ENCODE results near the gene PDK4. TPM values are rescaled to one million over a fixed set of nuclear protein-coding genes. Genes with fewer than 3 reads are reported as not detected.

PDK4 gene
- total RNA-seq, 2 experiments from 2014 or later: not detected

GRCh38 chr7:95611224-95611623 lies 14.9 kb upstream of the PDK4 start:
- peaks cover 0 to 5% of the 10 kb centered on the region in 2 experiments for H3K9me3 ChIP-seq (ENCODE audit: control insufficient read depth in 1 of 2, insufficient read depth in 1 of 2, low read length in 2 of 2)
- ChIA-PET POLR2A (no interaction called here), CTCF (no interaction called here)
- Mint-ChIP-seq H3K27me3 (peaks cover 20% of the 10 kb centered on the region), H3K4me3 (no peak overlapping the region), H3K4me1 (ENCODE audit: low read depth) (no peaks in the 10 kb centered on the region), H3K27ac (no peak overlapping the region), H3K9me3 (peaks cover 9% of the 10 kb centered on the region), H3K36me3 (ENCODE audit: low read depth) (no peaks in the 10 kb centered on the region)
- intact Hi-C loops (cut with DNase I, micrococcal nuclease): no loop called here
- no peak overlapping the region for H3K27ac ChIP-seq (ENCODE audit: low read depth in 1 of 2, low read length in 2 of 2)
- no peak for TF ChIP-seq CTCF (IDR thresholded peaks at IDR 0.05)
- H3K27me3 ChIP-seq (ENCODE audit: control insufficient read depth in 1 of 2, insufficient read depth in 2 of 2, low read length in 2 of 2): peaks cover 0 to 2% of the 10 kb centered on the region in 2 experiments
- H3K36me3 ChIP-seq (ENCODE audit: insufficient read depth, low read length): no peaks in the 10 kb centered on the region
- no peak overlapping the region for H3K4me3 ChIP-seq (ENCODE audit: low read length)
- no peaks in the 10 kb centered on the region for H3K4me1 ChIP-seq (ENCODE audit: insufficient read depth, low read length)
- ATAC-seq (ENCODE audit: poor library complexity) (no peak), DNase-seq (no peak)

GRCh38 chr7:95609277-95609971 lies 13.1 kb upstream of the PDK4 start:
- no peaks in the 10 kb centered on the region for H3K4me1 ChIP-seq (ENCODE audit: insufficient read depth, low read length)
- intact Hi-C loops (cut with DNase I, micrococcal nuclease): no loop called here
- no peaks in the 10 kb centered on the region for H3K36me3 ChIP-seq (ENCODE audit: insufficient read depth, low read length)
- DNase-seq (no peak), ATAC-seq (ENCODE audit: poor library complexity) (no peak)
- H3K9me3 Mint-ChIP-seq: peaks cover 9% of the 10 kb centered on the region
- H3K4me3 ChIP-seq (ENCODE audit: low read length): no peak overlapping the region
- H3K9me3 ChIP-seq (ENCODE audit: control insufficient read depth in 1 of 2, insufficient read depth in 1 of 2, low read length in 2 of 2): peaks cover 0 to 13% of the 10 kb centered on the region in 2 experiments
- no peaks in the 10 kb centered on the region for H3K4me1 Mint-ChIP-seq (ENCODE audit: low read depth)
- ChIA-PET POLR2A (interaction anchor here (0.7 kb wide), 1 partner anchor 11 kb away, joined by 4 read pairs; no protein-coding TSS in a partner anchor), CTCF (no interaction called here)
- H3K27ac Mint-ChIP-seq: no peak overlapping the region
- no peaks in the 10 kb centered on the region for H3K36me3 Mint-ChIP-seq (ENCODE audit: low read depth)
- TF ChIP-seq CTCF (IDR thresholded peaks at IDR 0.05): no peak
- H3K27ac ChIP-seq (ENCODE audit: low read depth in 1 of 2, low read length in 2 of 2): no peak overlapping the region
- peaks cover 15% of the 10 kb centered on the region for H3K27me3 Mint-ChIP-seq
- H3K27me3 ChIP-seq (ENCODE audit: control insufficient read depth in 1 of 2, insufficient read depth in 2 of 2, low read length in 2 of 2): peaks cover 0 to 2% of the 10 kb centered on the region in 2 experiments
- H3K4me3 Mint-ChIP-seq: no peak overlapping the region

GRCh38 chr7:95608359-95609173 lies 12.2 kb upstream of the PDK4 start:
- intact Hi-C loops (cut with DNase I, micrococcal nuclease): no loop called here
- H3K4me3 ChIP-seq (ENCODE audit: low read length): no peak overlapping the region
- ChIA-PET POLR2A (no interaction called here), CTCF (no interaction called here)
- no peak overlapping the region for H3K27ac ChIP-seq (ENCODE audit: low read depth in 1 of 2, low read length in 2 of 2)
- H3K4me1 Mint-ChIP-seq (ENCODE audit: low read depth): no peaks in the 10 kb centered on the region
- no peaks in the 10 kb centered on the region for H3K36me3 ChIP-seq (ENCODE audit: insufficient read depth, low read length)
- no peaks in the 10 kb centered on the region for H3K36me3 Mint-ChIP-seq (ENCODE audit: low read depth)
- peaks cover 0 to 13% of the 10 kb centered on the region in 2 experiments for H3K9me3 ChIP-seq (ENCODE audit: control insufficient read depth in 1 of 2, insufficient read depth in 1 of 2, low read length in 2 of 2)
- H3K27me3 ChIP-seq (ENCODE audit: control insufficient read depth in 1 of 2, insufficient read depth in 2 of 2, low read length in 2 of 2): peaks cover 0 to 2% of the 10 kb centered on the region in 2 experiments
- DNase-seq (peak in 4 of 14 experiments; percentile 3 to 57 (median 32)), ATAC-seq (ENCODE audit: poor library complexity) (no peak)
- peaks cover 4% of the 10 kb centered on the region for H3K9me3 Mint-ChIP-seq
- H3K27ac Mint-ChIP-seq: no peak overlapping the region
- H3K4me1 ChIP-seq (ENCODE audit: insufficient read depth, low read length): no peaks in the 10 kb centered on the region
- H3K4me3 Mint-ChIP-seq: no peak overlapping the region
- TF ChIP-seq CTCF (IDR thresholded peaks at IDR 0.05): no peak
- H3K27me3 Mint-ChIP-seq: peaks cover 15% of the 10 kb centered on the region
